HG02938 (cell line): ENCODE data around the gene KRTAP5-4.

ENCODE experiments used
- ATAC-seq: cut with Tn5 transposase; IDR thresholded peaks from one replicate; pipeline ENCODE4 v1.9.1; 2021; ENCODE audit warnings: mild to moderate bottlenecking, moderate library complexity; ENCODE audit not compliant: unreplicated experiment

Gene KRTAP5-4

DNA sequence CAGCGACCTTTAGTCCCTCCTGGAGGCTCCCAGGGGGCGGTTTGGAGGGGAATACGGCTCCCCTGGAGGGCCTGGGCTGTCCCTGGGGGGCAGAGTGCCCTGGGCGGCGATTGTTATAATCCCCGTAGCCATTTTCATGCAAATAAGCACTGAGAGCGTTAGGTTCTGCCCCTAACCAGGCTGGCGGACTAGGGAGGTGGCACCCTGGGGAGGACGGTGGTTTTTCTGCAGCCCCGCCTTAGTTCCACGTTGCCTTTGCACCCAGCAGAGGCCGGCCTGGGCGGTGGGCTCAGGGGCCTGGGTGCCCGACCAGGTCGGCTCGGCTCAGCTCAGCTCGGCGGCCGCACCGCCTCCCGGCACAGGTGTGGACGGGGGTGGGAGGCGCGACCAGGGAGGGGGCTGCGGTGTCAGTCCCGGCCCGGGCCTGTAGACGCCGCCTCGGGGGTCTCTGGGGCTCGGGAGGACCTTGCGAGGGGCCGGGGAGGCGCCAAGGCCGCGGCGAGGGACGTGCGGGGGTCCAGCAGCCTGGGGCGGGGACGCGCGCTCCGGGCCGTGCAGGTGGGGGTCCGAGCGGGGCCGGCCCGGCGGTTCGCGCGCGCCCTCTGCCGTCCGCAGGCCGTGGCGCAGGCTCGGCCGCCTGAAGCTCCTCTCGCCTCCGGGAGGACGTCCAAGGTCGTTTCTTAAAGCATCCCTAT lies 47.6 kb downstream of the KRTAP5-4 start:
- ATAC-seq = no peak

- ATAC-seq = no peak
Measured at GRCh38 chr11:1573903-1574237, 48.1 kb downstream of the KRTAP5-4 start.

- ATAC-seq = no peak
Measured at GRCh38 chr11:1573077-1573902, 48.6 kb downstream of the KRTAP5-4 start.

DNA sequence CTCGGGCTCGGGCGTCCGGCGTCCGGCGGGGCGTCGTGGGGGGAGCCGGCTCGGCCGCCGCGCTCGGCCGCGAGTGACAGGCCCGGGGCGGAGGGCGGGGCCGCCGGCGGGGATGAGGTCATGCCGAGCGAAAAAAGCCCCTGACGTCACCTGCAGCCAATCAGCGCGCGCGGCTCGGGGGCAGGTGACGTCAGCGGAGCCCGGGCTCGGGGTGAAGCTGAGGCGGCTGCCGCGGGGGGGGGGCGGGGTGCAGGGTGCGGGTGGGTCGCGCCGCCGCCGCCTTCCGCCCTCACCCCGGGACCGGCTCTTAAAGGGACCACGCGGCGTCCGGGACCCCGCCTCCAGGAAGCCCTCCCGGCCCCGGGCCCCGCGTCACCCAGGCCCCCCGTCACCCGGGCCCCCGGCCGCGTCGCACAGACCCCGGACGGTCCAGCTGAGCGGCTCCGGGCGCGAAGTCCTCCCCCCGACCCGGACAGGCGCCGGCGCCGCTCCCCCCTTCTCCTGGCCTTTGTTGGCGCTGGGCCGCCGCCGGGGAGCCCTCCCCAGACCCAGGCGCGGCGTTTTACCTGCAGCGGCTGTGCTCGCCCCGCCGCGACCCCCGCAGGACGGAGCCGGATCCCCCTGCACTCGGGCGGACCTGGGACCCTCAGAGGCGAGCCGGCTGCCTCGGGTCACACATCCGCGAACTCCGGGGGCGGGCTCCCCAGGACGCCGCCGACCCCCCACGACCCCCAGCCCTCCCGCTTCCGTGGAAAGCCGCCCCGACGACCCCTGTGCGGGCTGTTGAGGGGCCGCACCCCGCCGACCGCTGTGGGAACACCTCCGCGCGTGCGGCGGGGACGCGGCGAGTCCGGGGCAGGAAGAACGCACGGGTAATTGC lies 49.5 kb downstream of the KRTAP5-4 start, which contains the start of gene DUSP8:
DUSP8 (minus strand) TSS at position 75 of the 880 bp plus-strand sequence. CDS start 6,445 bp downstream, outside the sequence.
- no peak for ATAC-seq

- ATAC-seq = no peak
Measured at GRCh38 chr11:1571760-1572196, 50.2 kb downstream of the KRTAP5-4 start.
